HPDE6-E6E7 (cell line): ENCODE data around the gene ALDOC.
A peak's percentile ranks its signal among the peaks of the same experiment; 100 is the strongest.
"Not testable (repeated sequence)": the region's sequence is repeated elsewhere in the genome, so short reads cannot be mapped to it uniquely, and the experiment has no call there.

Experiments
- DNase-seq: peaks from one replicate; pipeline ENCODE4 v3.0.0; 2011; ENCODE audit warnings: missing footprints; ENCODE audit errors: extremely low spot score

Gene ALDOC

DNA sequence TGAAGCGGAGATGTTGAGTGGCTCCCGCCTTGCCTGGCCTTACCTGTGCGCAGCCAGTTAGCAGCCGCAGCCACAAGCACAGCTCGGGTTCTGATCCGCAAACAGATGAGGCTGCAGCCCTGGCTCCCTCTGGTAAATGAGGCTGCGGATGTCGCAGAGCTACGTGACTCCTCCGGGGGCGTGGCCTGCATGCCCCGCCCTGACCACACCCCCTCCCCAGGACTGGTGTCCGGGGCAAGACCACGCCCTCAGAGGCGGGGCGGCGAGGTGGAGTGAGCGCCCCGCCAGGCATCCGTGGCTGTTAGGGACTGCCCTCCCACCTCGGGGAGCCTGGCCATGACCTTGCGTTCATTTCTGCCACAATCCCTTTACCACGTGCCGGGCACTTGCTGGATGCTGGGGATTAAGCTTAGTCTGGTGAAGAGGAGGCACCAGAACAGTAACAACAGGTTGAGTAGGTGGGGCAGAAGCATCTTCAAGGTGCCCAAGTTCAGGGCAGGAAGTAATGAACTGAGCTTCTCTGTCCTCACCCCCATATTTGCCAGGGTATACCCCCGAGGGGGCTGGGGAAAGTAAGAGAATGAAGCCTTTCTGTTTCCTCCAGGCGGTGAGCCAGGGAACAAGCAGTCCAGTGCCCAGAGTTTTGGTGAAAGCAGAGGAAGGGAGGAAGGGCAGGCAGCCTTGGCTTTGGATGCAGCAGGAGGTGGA lies at the start of gene ALDOC:
Gene ALDOC (minus strand): TSS at position 138 of the 708 bp plus-strand sequence. CDS start 1,363 bp downstream, outside the sequence.
- DNase-seq = peak; percentile 97

DNA sequence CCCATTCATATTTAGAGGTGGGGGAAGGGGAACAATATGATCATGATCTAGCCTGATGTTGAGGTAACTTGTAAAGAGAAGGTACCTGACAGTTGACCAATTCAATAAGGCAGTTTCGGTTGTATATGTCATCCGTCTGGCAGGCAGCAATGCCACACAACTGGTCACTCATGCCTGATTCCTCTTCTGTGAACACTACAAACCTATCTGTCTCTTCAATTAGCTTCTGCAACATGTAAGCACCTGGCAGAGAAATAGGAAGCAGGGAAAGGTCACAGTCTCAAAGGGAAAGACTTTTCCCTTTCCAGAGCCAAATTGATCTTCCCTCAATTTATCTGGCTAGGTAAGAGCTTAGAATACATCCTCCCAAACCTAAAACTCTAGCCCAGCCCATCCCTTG lies 47.5 kb upstream of the ALDOC start:
- no peak for DNase-seq

- no peak for DNase-seq
Measured at GRCh38 chr17:28623696-28624095, 47.0 kb upstream of the ALDOC start.

GRCh38 chr17:28622186-28622585 lies 45.5 kb upstream of the ALDOC start:
- no peak for DNase-seq

DNA sequence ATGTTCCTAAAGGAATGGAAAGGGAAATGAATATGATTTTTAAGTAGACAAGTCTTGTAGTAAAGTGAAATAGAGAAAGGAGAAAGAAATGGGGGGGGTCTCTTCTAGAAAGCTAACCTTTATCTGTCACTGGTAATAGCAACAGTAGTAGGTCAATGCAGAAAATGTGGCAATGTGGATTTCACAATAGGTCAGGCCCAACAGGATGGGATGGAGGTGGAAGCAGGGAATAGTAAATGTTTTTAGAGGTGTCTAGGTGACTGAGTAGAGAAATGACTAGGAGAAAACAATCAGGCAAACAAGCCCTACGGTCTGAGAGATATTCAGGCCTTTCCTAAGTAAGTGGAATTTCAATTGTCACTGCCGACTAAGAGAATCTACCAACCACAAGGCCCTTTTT lies 43.3 kb upstream of the ALDOC start:
- DNase-seq = no peak

- no peak for DNase-seq
Measured at GRCh38 chr17:28618464-28618863, 41.8 kb upstream of the ALDOC start.

GRCh38 chr17:28616281-28616680 lies 39.6 kb upstream of the ALDOC start:
- no peak for DNase-seq

GRCh38 chr17:28615260-28615940 lies 38.7 kb upstream of the ALDOC start:
- DNase-seq = no peak

- no peak for DNase-seq
Measured at GRCh38 chr17:28613931-28614381, 37.3 kb upstream of the ALDOC start, which contains the start of gene RSKR. TSS of gene RSKR (minus strand) at chr17:28614185. CDS start at chr17:28614161, 24 bp downstream.

- DNase-seq = peak; percentile 17
Measured at GRCh38 chr17:28612936-28613872, 36.5 kb upstream of the ALDOC start.

- no peak for DNase-seq
Measured at GRCh38 chr17:28612531-28612930, 35.8 kb upstream of the ALDOC start.

- no peak for DNase-seq
Measured at GRCh38 chr17:28610376-28610775, 33.7 kb upstream of the ALDOC start.

DNA sequence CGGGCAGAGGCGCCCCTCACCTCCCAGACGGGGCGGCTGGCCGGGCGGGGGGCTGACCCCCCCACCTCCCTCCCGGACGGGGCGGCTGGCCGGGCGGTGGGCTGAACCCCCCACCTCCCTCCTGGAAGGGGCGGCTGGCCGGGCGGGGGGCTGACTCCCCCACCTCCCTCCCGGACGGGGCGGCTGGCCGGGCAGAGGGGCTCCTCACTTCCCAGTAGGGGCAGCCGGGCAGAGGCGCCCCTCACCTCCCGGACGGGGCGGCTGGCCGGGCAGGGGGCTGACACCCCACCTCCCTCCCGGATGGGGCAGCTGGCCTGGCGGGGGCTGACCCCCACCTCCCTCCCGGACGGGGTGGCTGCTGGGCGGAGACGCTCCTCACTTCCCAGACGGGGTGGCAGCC lies 27.3 kb upstream of the ALDOC start:
- DNase-seq = not testable (repeated sequence)

- DNase-seq = peak; percentile 54
Measured at GRCh38 chr17:28599311-28600184, 22.9 kb upstream of the ALDOC start.

DNA sequence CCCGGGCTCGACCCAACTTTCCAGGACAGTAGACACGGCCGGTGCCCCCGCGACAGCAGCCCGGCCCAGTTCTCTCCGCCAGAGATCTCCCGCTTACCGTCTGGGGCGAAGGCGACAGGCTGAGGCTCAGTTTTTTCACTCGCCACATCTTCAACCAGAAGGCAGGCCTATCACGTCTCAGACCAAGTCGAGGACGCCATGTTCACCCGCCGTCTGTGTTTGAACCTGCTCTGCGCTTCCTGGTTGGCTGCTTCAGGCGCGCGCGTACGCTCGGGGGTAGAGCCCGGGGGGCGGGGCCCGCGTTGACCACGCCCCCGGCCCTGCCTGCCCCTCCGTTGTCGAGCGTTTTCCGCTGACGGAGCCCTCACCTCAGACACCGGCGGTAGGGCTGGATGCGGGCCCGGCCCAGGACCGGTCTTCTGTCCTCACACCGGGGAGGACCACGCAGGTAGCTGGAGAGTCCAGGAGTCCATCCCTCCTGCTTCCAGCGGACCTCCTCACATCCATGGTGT lies 22.2 kb upstream of the ALDOC start, which contains the start of gene SPAG5:
Gene SPAG5 (minus strand): TSS at position 227 of the 512 bp plus-strand sequence. CDS start 79 bp downstream, at position 148.
- peak; percentile 98 for DNase-seq

DNA sequence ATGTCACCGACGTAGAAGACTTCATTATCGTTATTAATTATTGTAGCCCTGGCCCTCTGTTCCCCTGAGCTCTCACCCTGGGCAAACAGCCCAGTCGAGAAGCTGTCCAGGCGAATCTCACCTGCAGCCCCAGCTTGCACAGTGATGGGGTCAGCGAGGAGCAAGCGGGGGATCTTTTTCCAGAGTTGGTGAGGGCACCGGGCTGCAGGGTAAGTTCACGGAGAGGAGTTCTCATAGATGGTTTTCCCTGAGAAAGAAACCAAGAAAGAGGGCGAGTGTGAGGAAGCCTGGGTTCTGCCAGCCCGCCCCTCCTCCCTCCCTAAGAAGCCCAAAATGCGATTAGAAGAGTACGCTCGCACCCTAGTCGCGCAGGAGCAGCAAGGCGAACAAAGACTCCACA lies 21.7 kb upstream of the ALDOC start:
- no peak for DNase-seq

- no peak for DNase-seq
Measured at GRCh38 chr17:28597606-28598383, 21.1 kb upstream of the ALDOC start.

DNA sequence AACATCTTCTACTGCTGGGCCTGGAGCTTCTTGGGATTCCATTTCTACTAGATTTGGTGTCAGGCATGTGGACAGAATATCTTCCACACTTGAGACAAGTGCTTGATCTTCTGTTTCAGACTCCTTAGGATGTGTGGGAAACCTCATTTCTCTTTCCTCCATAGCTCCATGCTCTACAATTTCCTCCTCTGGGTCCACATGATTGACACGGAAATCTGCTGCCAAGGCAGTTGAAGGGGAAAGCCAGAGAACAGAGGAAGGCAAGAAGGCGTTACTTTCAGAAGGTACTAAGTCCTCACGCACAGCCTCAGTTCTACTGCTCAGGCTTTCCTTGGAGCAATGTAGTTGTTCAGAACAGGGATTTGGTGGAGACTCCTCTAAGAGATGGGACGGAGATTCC lies 15.6 kb upstream of the ALDOC start:
- no peak for DNase-seq

DNA sequence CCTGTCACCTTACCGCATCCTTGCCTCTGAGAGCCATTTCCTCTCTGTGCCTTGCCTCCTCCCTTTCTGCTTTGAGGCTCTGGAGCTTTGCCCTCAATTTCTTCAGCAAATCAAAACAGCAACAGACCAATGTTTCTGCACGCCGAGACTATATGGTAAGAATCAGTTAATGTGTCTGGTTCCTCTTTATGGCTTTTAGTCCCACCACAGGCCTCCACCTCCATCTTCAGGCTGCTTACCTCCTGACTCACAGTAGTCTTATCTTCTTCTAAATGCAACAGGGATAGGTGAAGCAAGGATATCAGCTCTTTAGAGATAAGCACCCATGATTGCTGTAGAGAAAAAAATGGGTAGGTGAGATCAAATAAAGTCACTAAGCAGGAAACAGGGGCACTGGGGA lies 9.2 kb upstream of the ALDOC start:
- no peak for DNase-seq

- DNase-seq = no peak
Measured at GRCh38 chr17:28584434-28584833, 7.7 kb upstream of the ALDOC start.
